Activated CD4-positive, alpha-beta memory T cell treated with anti-CD3 and anti-CD28 coated beads for 36 hours (primary cell): ENCODE measurements around the gene CD163L1. TPM values are rescaled to one million over a fixed set of nuclear protein-coding genes. Genes with fewer than 3 reads are reported as not detected.
A peak's percentile ranks its signal among the peaks of the same experiment; 100 is the strongest.
"Not testable (repeated sequence)": the region's sequence is repeated elsewhere in the genome, so short reads cannot be mapped to it uniquely, and the experiment has no call there.

Source experiments
- CTCF ChIA-PET: fragments of 350-600 bp; sonication (Branson Sonifier 250); formaldehyde crosslinking; loops from one replicate; lab custom pipeline; 2021; ENCODE audit warnings: antibody characterized with exemption, inconsistent platforms; lab: Charles Lee
- POLR2A ChIA-PET: fragments of 350-600 bp; sonication (Branson Sonifier 250); formaldehyde crosslinking; loops from one replicate; lab custom pipeline; 2021; ENCODE audit warnings: antibody characterized with exemption; lab: Charles Lee
- DNase-seq: peaks from one replicate; pipeline ENCODE4 v3.0.0-alpha.2; 2020
- H3K27ac Mint-ChIP-seq: one replicate; pipeline ENCODE4 v1.8.0; 2021; ENCODE audit warnings: mixed read lengths
- H3K27me3 Mint-ChIP-seq: one replicate; pipeline ENCODE4 v1.8.0; 2021; ENCODE audit warnings: mixed read lengths
- H3K36me3 Mint-ChIP-seq: one replicate; pipeline ENCODE4 v1.8.0; 2021; ENCODE audit warnings: mixed read lengths
- H3K4me1 Mint-ChIP-seq: one replicate; pipeline ENCODE4 v1.8.0; 2021; ENCODE audit warnings: low read depth, mixed read lengths
- H3K4me3 Mint-ChIP-seq: one replicate; pipeline ENCODE4 v1.8.0; 2021; ENCODE audit warnings: mild to moderate bottlenecking, mixed read lengths
- H3K9me3 Mint-ChIP-seq: one replicate; pipeline ENCODE4 v1.8.0; 2021; ENCODE audit warnings: mixed read lengths
- intact Hi-C: fragments of 100-400 bp; cut with micrococcal nuclease; formaldehyde crosslinking; loops from one replicate; pipeline ENCODE4 v1.15.1; 2023
- total RNA-seq, 2 experiments: library from RNA; stranded (reverse); gene quantifications; one replicate each; pipeline ENCODE4 v1.2.3, GENCODE V29; 2021

CD163L1 gene
- total RNA-seq, 2 experiments from 2014 or later, result not detected

- DNase-seq, result no peak
- H3K9me3 Mint-ChIP-seq, result no peaks in the 10 kb centered on the region
- POLR2A ChIA-PET, result no interaction called here
- no peak overlapping the region for H3K27ac Mint-ChIP-seq
- CTCF ChIA-PET, result no interaction called here
- peaks cover 21% of the 10 kb centered on the region for H3K27me3 Mint-ChIP-seq
- intact Hi-C loops, result no loop called here
- no peaks in the 10 kb centered on the region for H3K36me3 Mint-ChIP-seq
- no peak overlapping the region for H3K4me3 Mint-ChIP-seq
- H3K4me1 Mint-ChIP-seq, result peaks cover 6% of the 10 kb centered on the region
Observed at GRCh38 chr12:7441216-7441615, 2.7 kb downstream of the CD163L1 start.

GRCh38 chr12:7439579-7440505 lies 4.1 kb downstream of the CD163L1 start:
- POLR2A ChIA-PET, result no interaction called here

GRCh38 chr12:7438291-7438995 lies 5.5 kb downstream of the CD163L1 start:
- DNase-seq, intact Hi-C loops, H3K36me3 Mint-ChIP-seq, H3K4me3 Mint-ChIP-seq, CTCF ChIA-PET, H3K27ac Mint-ChIP-seq, POLR2A ChIA-PET, H3K4me1 Mint-ChIP-seq, H3K9me3 Mint-ChIP-seq: not testable (repeated sequence)
- H3K27me3 Mint-ChIP-seq, result peaks cover 21% of the 10 kb centered on the region

More at GRCh38 chr12:7439579-7440505, 4.1 kb downstream of the CD163L1 start:
- no peaks in the 10 kb centered on the region for H3K36me3 Mint-ChIP-seq
- CTCF ChIA-PET, result no interaction called here
- DNase-seq, result peak; percentile 63
- H3K27me3 Mint-ChIP-seq, result peaks cover 21% of the 10 kb centered on the region
- H3K4me3 Mint-ChIP-seq, result peak overlapping the region; percentile 72
- H3K9me3 Mint-ChIP-seq, result no peaks in the 10 kb centered on the region
- H3K27ac Mint-ChIP-seq, result no peak overlapping the region
- H3K4me1 Mint-ChIP-seq, result peaks cover 6% of the 10 kb centered on the region
- intact Hi-C loops, result no loop called here

- intact Hi-C loops, H3K36me3 Mint-ChIP-seq, POLR2A ChIA-PET: not testable (repeated sequence)
Observed at GRCh38 chr12:7437494-7437893, 6.5 kb downstream of the CD163L1 start.

GRCh38 chr12:7434670-7435069 lies 9.3 kb downstream of the CD163L1 start:
- no peak overlapping the region for H3K4me3 Mint-ChIP-seq
- intact Hi-C loops, result no loop called here
- no peaks in the 10 kb centered on the region for H3K36me3 Mint-ChIP-seq
- H3K27ac Mint-ChIP-seq, result no peak overlapping the region
- peaks cover 3% of the 10 kb centered on the region for H3K4me1 Mint-ChIP-seq
- CTCF ChIA-PET, result no interaction called here
- no peaks in the 10 kb centered on the region for H3K9me3 Mint-ChIP-seq
- H3K27me3 Mint-ChIP-seq, result peaks cover 11% of the 10 kb centered on the region
- POLR2A ChIA-PET, result no interaction called here
- DNase-seq, result no peak

More at GRCh38 chr12:7437494-7437893, 6.5 kb downstream of the CD163L1 start:
- CTCF ChIA-PET, H3K4me1 Mint-ChIP-seq, DNase-seq, H3K4me3 Mint-ChIP-seq, H3K9me3 Mint-ChIP-seq: not testable (repeated sequence)
- H3K27ac Mint-ChIP-seq, result peak overlapping the region; percentile 33
- peaks cover 21% of the 10 kb centered on the region for H3K27me3 Mint-ChIP-seq

GRCh38 chr12:7433276-7433822 lies 10.6 kb downstream of the CD163L1 start:
- no peak overlapping the region for H3K4me3 Mint-ChIP-seq
- DNase-seq, result no peak
- H3K4me1 Mint-ChIP-seq, result no peaks in the 10 kb centered on the region
- H3K9me3 Mint-ChIP-seq, result no peaks in the 10 kb centered on the region
- H3K36me3 Mint-ChIP-seq, result no peaks in the 10 kb centered on the region
- POLR2A ChIA-PET, result no interaction called here
- intact Hi-C loops, result no loop called here
- peaks cover 2% of the 10 kb centered on the region for H3K27me3 Mint-ChIP-seq
- H3K27ac Mint-ChIP-seq, result no peak overlapping the region
- CTCF ChIA-PET, result no interaction called here

- no peak overlapping the region for H3K4me3 Mint-ChIP-seq
- POLR2A ChIA-PET, result interaction anchor here (0.6 kb wide), 1 partner anchor 167 kb away, joined by 4 read pairs; no protein-coding TSS in a partner anchor
- intact Hi-C loops, result no loop called here
- no peak overlapping the region for H3K27ac Mint-ChIP-seq
- H3K9me3 Mint-ChIP-seq, result no peaks in the 10 kb centered on the region
- CTCF ChIA-PET, result no interaction called here
- H3K27me3 Mint-ChIP-seq, result no peaks in the 10 kb centered on the region
- no peak for DNase-seq
- no peaks in the 10 kb centered on the region for H3K36me3 Mint-ChIP-seq
- H3K4me1 Mint-ChIP-seq, result no peaks in the 10 kb centered on the region
Observed at GRCh38 chr12:7431993-7432685, 11.8 kb downstream of the CD163L1 start.

GRCh38 chr12:7411343-7411742 lies 32.6 kb downstream of the CD163L1 start:
- intact Hi-C loops, result no loop called here
- ChIA-PET CTCF (no interaction called here), POLR2A (no interaction called here)
- no peak for DNase-seq
- H3K27ac Mint-ChIP-seq, result no peak overlapping the region
- no peaks in the 10 kb centered on the region for H3K36me3 Mint-ChIP-seq
- no peaks in the 10 kb centered on the region for H3K9me3 Mint-ChIP-seq
- H3K27me3 Mint-ChIP-seq, result peaks cover 6% of the 10 kb centered on the region
- no peaks in the 10 kb centered on the region for H3K4me1 Mint-ChIP-seq
- H3K4me3 Mint-ChIP-seq, result no peak overlapping the region

GRCh38 chr12:7404275-7404674 lies 39.7 kb downstream of the CD163L1 start:
- Mint-ChIP-seq H3K4me3 (no peak overlapping the region), H3K36me3 (no peaks in the 10 kb centered on the region), H3K27ac (no peak overlapping the region), H3K27me3 (peaks cover 8% of the 10 kb centered on the region), H3K9me3 (no peaks in the 10 kb centered on the region), H3K4me1 (no peaks in the 10 kb centered on the region)
- intact Hi-C loops, result no loop called here
- no peak for DNase-seq
- CTCF ChIA-PET, result no interaction called here
- POLR2A ChIA-PET, result no interaction called here

- no peaks in the 10 kb centered on the region for H3K4me1 Mint-ChIP-seq
- peaks cover 4% of the 10 kb centered on the region for H3K27me3 Mint-ChIP-seq
- ChIA-PET CTCF (interaction anchor here (1.1 kb wide), 1 partner anchor 184 kb away, joined by 3 read pairs; no protein-coding TSS in a partner anchor), POLR2A (interaction anchor here (0.7 kb wide), 1 partner anchor 20 kb away, joined by 4 read pairs; no protein-coding TSS in a partner anchor)
- H3K4me3 Mint-ChIP-seq, result no peak overlapping the region
- no peak for DNase-seq
- H3K9me3 Mint-ChIP-seq, result no peaks in the 10 kb centered on the region
- H3K27ac Mint-ChIP-seq, result no peak overlapping the region
- H3K36me3 Mint-ChIP-seq, result no peaks in the 10 kb centered on the region
- intact Hi-C loops, result no loop called here
Observed at GRCh38 chr12:7403466-7403865, 40.5 kb downstream of the CD163L1 start.

- Mint-ChIP-seq H3K36me3 (no peaks in the 10 kb centered on the region), H3K27ac (no peak overlapping the region), H3K4me1 (peaks cover 4% of the 10 kb centered on the region), H3K27me3 (peaks cover 4% of the 10 kb centered on the region), H3K4me3 (no peak overlapping the region), H3K9me3 (peaks cover 3% of the 10 kb centered on the region)
- intact Hi-C loops, result no loop called here
- POLR2A ChIA-PET, result no interaction called here
- CTCF ChIA-PET, result no interaction called here
- no peak for DNase-seq
Observed at GRCh38 chr12:7399089-7399488, 44.9 kb downstream of the CD163L1 start.

- Mint-ChIP-seq H3K9me3 (peaks cover 5% of the 10 kb centered on the region), H3K27me3 (peaks cover 1% of the 10 kb centered on the region)
Observed at GRCh38 chr12:7396418-7396817, 47.5 kb downstream of the CD163L1 start.

More at GRCh38 chr12:7396418-7396817, 47.5 kb downstream of the CD163L1 start:
- ChIA-PET CTCF (no interaction called here), POLR2A (no interaction called here)
- Mint-ChIP-seq H3K36me3 (no peaks in the 10 kb centered on the region), H3K4me1 (peaks cover 4% of the 10 kb centered on the region), H3K27ac (no peak overlapping the region), H3K4me3 (no peak overlapping the region)
- no peak for DNase-seq
- intact Hi-C loops, result no loop called here
